Rectal smooth muscle tissue (tissue), 1 donor: Measurements from ENCODE around the gene SIDT1.
A peak's percentile ranks its signal among the peaks of the same experiment; 100 is the strongest.

Experiments used
- H3K27ac ChIP-seq: one replicate; pipeline ENCODE4 v1.7.0; 2013; ENCODE audit warnings: low read depth, low read length, inconsistent platforms
- H3K27me3 ChIP-seq: one replicate; pipeline ENCODE4 v1.7.0; 2013; ENCODE audit warnings: low read length; ENCODE audit not compliant: control insufficient read depth, insufficient read depth
- H3K36me3 ChIP-seq: one replicate; pipeline ENCODE4 v1.7.0; 2013; ENCODE audit warnings: low read length; ENCODE audit not compliant: control insufficient read depth, insufficient read depth
- H3K4me1 ChIP-seq: one replicate; pipeline ENCODE4 v1.7.0; 2013; ENCODE audit warnings: low read length; ENCODE audit not compliant: control insufficient read depth, insufficient read depth
- H3K4me3 ChIP-seq: one replicate; pipeline ENCODE4 v1.7.0; 2013; ENCODE audit warnings: low read length
- H3K9ac ChIP-seq: one replicate; pipeline ENCODE4 v1.7.0; 2013; ENCODE audit warnings: low read length

Gene SIDT1

GRCh38 chr3:113521981-113522380, 10.4 kb upstream of the SIDT1 start:
- Histone ChIP-seq H3K4me1 (no peaks in the 10 kb centered on the region), H3K27ac (no peak overlapping the region), H3K9ac (no peak overlapping the region), H3K4me3 (no peak overlapping the region), H3K36me3 (no peaks in the 10 kb centered on the region), H3K27me3 (no peaks in the 10 kb centered on the region)

- no peaks in the 10 kb centered on the region for H3K4me1 ChIP-seq
- no peak overlapping the region for H3K9ac ChIP-seq
- no peaks in the 10 kb centered on the region for H3K27me3 ChIP-seq
- H3K27ac ChIP-seq = no peak overlapping the region
- no peaks in the 10 kb centered on the region for H3K36me3 ChIP-seq
- no peak overlapping the region for H3K4me3 ChIP-seq
Observed at GRCh38 chr3:113523241-113523640, 9.1 kb upstream of the SIDT1 start.

- H3K36me3 ChIP-seq = no peaks in the 10 kb centered on the region
- H3K27ac ChIP-seq = no peak overlapping the region
- H3K4me1 ChIP-seq = no peaks in the 10 kb centered on the region
- H3K27me3 ChIP-seq = peaks cover 2% of the 10 kb centered on the region
- peak overlapping the region; percentile 80 for H3K4me3 ChIP-seq
- peak overlapping the region; percentile 54 for H3K9ac ChIP-seq
Observed at GRCh38 chr3:113532698-113533533, 561 bp downstream of the SIDT1 start.

- Histone ChIP-seq H3K36me3 (no peaks in the 10 kb centered on the region), H3K4me3 (peak overlapping the region; percentile 80), H3K4me1 (no peaks in the 10 kb centered on the region), H3K27me3 (peaks cover 2% of the 10 kb centered on the region), H3K27ac (no peak overlapping the region), H3K9ac (peak overlapping the region; percentile 42)
Observed at GRCh38 chr3:113533534-113533892, 1.2 kb downstream of the SIDT1 start.

- H3K27me3 ChIP-seq = peaks cover 2% of the 10 kb centered on the region
- H3K4me3 ChIP-seq = peak overlapping the region; percentile 80
- no peak overlapping the region for H3K27ac ChIP-seq
- no peak overlapping the region for H3K9ac ChIP-seq
- no peaks in the 10 kb centered on the region for H3K4me1 ChIP-seq
- no peaks in the 10 kb centered on the region for H3K36me3 ChIP-seq
Observed at GRCh38 chr3:113534365-113534764, 2.0 kb downstream of the SIDT1 start.

- Histone ChIP-seq H3K4me1 (no peaks in the 10 kb centered on the region), H3K9ac (no peak overlapping the region), H3K27ac (no peak overlapping the region), H3K27me3 (peaks cover 2% of the 10 kb centered on the region), H3K4me3 (no peak overlapping the region), H3K36me3 (no peaks in the 10 kb centered on the region)
Observed at GRCh38 chr3:113535898-113536297, 3.5 kb downstream of the SIDT1 start.

- Histone ChIP-seq H3K27ac (no peak overlapping the region), H3K9ac (no peak overlapping the region), H3K4me3 (no peak overlapping the region), H3K36me3 (no peaks in the 10 kb centered on the region), H3K27me3 (peaks cover 2% of the 10 kb centered on the region), H3K4me1 (no peaks in the 10 kb centered on the region)
Observed at GRCh38 chr3:113536627-113537101, 4.3 kb downstream of the SIDT1 start.

- Histone ChIP-seq H3K4me1 (no peaks in the 10 kb centered on the region), H3K4me3 (no peak overlapping the region), H3K27me3 (peaks cover 2% of the 10 kb centered on the region), H3K27ac (no peak overlapping the region), H3K9ac (no peak overlapping the region), H3K36me3 (no peaks in the 10 kb centered on the region)
Observed at GRCh38 chr3:113537155-113537554, 4.8 kb downstream of the SIDT1 start.

GRCh38 chr3:113541519-113541918, 9.2 kb downstream of the SIDT1 start:
- H3K27me3 ChIP-seq = no peaks in the 10 kb centered on the region
- H3K4me1 ChIP-seq = no peaks in the 10 kb centered on the region

GRCh38 chr3:113545594-113545993, 13.2 kb downstream of the SIDT1 start:
- H3K4me3 ChIP-seq = no peak overlapping the region

More at GRCh38 chr3:113541519-113541918, 9.2 kb downstream of the SIDT1 start:
- H3K36me3 ChIP-seq = no peaks in the 10 kb centered on the region
- H3K4me3 ChIP-seq = no peak overlapping the region
- no peak overlapping the region for H3K9ac ChIP-seq
- H3K27ac ChIP-seq = no peak overlapping the region

GRCh38 chr3:113546414-113546893, 14.1 kb downstream of the SIDT1 start:
- no peaks in the 10 kb centered on the region for H3K36me3 ChIP-seq
- H3K9ac ChIP-seq = no peak overlapping the region
- H3K27me3 ChIP-seq = no peaks in the 10 kb centered on the region
- no peak overlapping the region for H3K4me3 ChIP-seq
- H3K27ac ChIP-seq = no peak overlapping the region
- H3K4me1 ChIP-seq = no peaks in the 10 kb centered on the region

More at GRCh38 chr3:113545594-113545993, 13.2 kb downstream of the SIDT1 start:
- Histone ChIP-seq H3K27ac (no peak overlapping the region), H3K36me3 (no peaks in the 10 kb centered on the region), H3K9ac (no peak overlapping the region), H3K27me3 (no peaks in the 10 kb centered on the region), H3K4me1 (no peaks in the 10 kb centered on the region)

GRCh38 chr3:113548501-113548900, 16.1 kb downstream of the SIDT1 start:
- Histone ChIP-seq H3K27ac (no peak overlapping the region), H3K9ac (no peak overlapping the region), H3K36me3 (no peaks in the 10 kb centered on the region), H3K4me3 (no peak overlapping the region), H3K4me1 (no peaks in the 10 kb centered on the region), H3K27me3 (no peaks in the 10 kb centered on the region)

GRCh38 chr3:113551820-113552219, 19.5 kb downstream of the SIDT1 start:
- no peaks in the 10 kb centered on the region for H3K4me1 ChIP-seq
- H3K9ac ChIP-seq = no peak overlapping the region
- H3K27ac ChIP-seq = no peak overlapping the region
- H3K36me3 ChIP-seq = no peaks in the 10 kb centered on the region
- H3K4me3 ChIP-seq = no peak overlapping the region
- no peaks in the 10 kb centered on the region for H3K27me3 ChIP-seq
